WTC11 (cell line): Measurements from ENCODE around the gene ZSCAN4. TPM values are rescaled to one million over a fixed set of nuclear protein-coding genes. Genes with fewer than 3 reads are reported as not detected.

Source experiments
- ATAC-seq: fragments of 200-7000 bp; cut with Tn5 transposase; 2 replicates; pipeline ENCODE4 v1.10.0; 2021; ENCODE audit warnings: mild to moderate bottlenecking, moderate library complexity
- CTCF ChIA-PET: fragments of 300-600 bp; sonication (Branson Sonifier 250); formaldehyde crosslinking; loops from one replicate; lab custom pipeline; 2021; ENCODE audit warnings: antibody characterized with exemption; lab: Charles Lee
- POLR2A ChIA-PET: fragments of 350-600 bp; sonication (Branson Sonifier 250); formaldehyde crosslinking; loops from one replicate; lab custom pipeline; 2021; ENCODE audit warnings: antibody characterized with exemption; lab: Charles Lee
- DNase-seq: peaks from one replicate; pipeline ENCODE4 v3.0.0; 2021; ENCODE audit warnings: low spot score
- H3K27ac Mint-ChIP-seq: 2 replicates; pipeline ENCODE4 v1.8.0; 2021; ENCODE audit warnings: mixed read lengths
- H3K27me3 Mint-ChIP-seq: 2 replicates; pipeline ENCODE4 v1.8.0; 2021; ENCODE audit warnings: low read depth, mild to moderate bottlenecking, moderate library complexity, mixed read lengths
- H3K36me3 Mint-ChIP-seq: 2 replicates; pipeline ENCODE4 v1.8.0; 2021; ENCODE audit warnings: mixed read lengths
- H3K4me1 Mint-ChIP-seq: 2 replicates; pipeline ENCODE4 v1.8.0; 2022; ENCODE audit warnings: mixed read lengths
- H3K4me3 Mint-ChIP-seq: 2 replicates; pipeline ENCODE4 v1.8.0; 2021; ENCODE audit warnings: mild to moderate bottlenecking, moderate library complexity, mixed read lengths
- H3K9me3 Mint-ChIP-seq: 2 replicates; pipeline ENCODE4 v1.8.0; 2021; ENCODE audit warnings: mixed read lengths
- AFF4 ChIP-seq: sonication (generic); formaldehyde crosslinking; IDR thresholded peaks from 2 replicates; pipeline ENCODE4 v1.8.1; 2023; ENCODE audit warnings: mild to moderate bottlenecking, missing genetic modification reagents, borderline replicate concordance
- ATF1 ChIP-seq: sonication (generic); formaldehyde crosslinking; IDR thresholded peaks from 2 replicates; pipeline ENCODE4 v1.8.1; 2023; ENCODE audit warnings: mild to moderate bottlenecking, moderate library complexity, missing genetic modification reagents
- ATF2 ChIP-seq: sonication (generic); formaldehyde crosslinking; IDR thresholded peaks from 2 replicates; pipeline ENCODE4 v1.8.1; 2022; ENCODE audit warnings: low read depth, missing genetic modification reagents, borderline replicate concordance
- CREM ChIP-seq: sonication (generic); formaldehyde crosslinking; IDR thresholded peaks from 2 replicates; pipeline ENCODE4 v1.8.1; 2022; ENCODE audit warnings: mild to moderate bottlenecking, missing genetic modification reagents, moderate library complexity
- E2F4 ChIP-seq: sonication (generic); formaldehyde crosslinking; IDR thresholded peaks from 2 replicates; pipeline ENCODE4 v1.8.1; 2022; ENCODE audit warnings: low read depth, mild to moderate bottlenecking, moderate library complexity, missing genetic modification reagents, borderline replicate concordance
- ELF4 ChIP-seq: sonication (generic); formaldehyde crosslinking; IDR thresholded peaks from 2 replicates; pipeline ENCODE4 v1.8.1; 2022; ENCODE audit warnings: low read depth, mild to moderate bottlenecking, moderate library complexity, missing genetic modification reagents
- HMGA2 ChIP-seq: fragments of 250-450 bp; sonication (Bioruptor Pico); IDR thresholded peaks from 2 replicates; pipeline ENCODE4 v1.4.0; 2021; ENCODE audit warnings: mild to moderate bottlenecking, moderate library complexity
- IRF1 ChIP-seq: sonication (generic); formaldehyde crosslinking; IDR thresholded peaks from 2 replicates; pipeline ENCODE4 v1.8.0; 2023; ENCODE audit warnings: missing genetic modification reagents
- JUN ChIP-seq: sonication (generic); formaldehyde crosslinking; IDR thresholded peaks from 2 replicates; pipeline ENCODE4 v1.8.0; 2023; ENCODE audit warnings: mild to moderate bottlenecking, missing genetic modification reagents
- MXD4 ChIP-seq: fragments of 250-450 bp; sonication (Bioruptor Pico); IDR thresholded peaks from 2 replicates; pipeline ENCODE4 v1.8.0; 2021; ENCODE audit warnings: mild to moderate bottlenecking, moderate library complexity, borderline replicate concordance
- NFATC4 ChIP-seq: fragments of 250-450 bp; sonication (Bioruptor Pico); IDR thresholded peaks from 2 replicates; pipeline ENCODE4 v1.9.0; 2021; ENCODE audit warnings: mild to moderate bottlenecking
- OVOL2 ChIP-seq: fragments of 250-450 bp; sonication (Bioruptor Pico); IDR thresholded peaks from 2 replicates; pipeline ENCODE4 v1.9.0; 2021; ENCODE audit warnings: mild to moderate bottlenecking, borderline replicate concordance
- PRDM15 ChIP-seq: sonication (generic); formaldehyde crosslinking; IDR thresholded peaks from 2 replicates; pipeline ENCODE4 v1.8.0; 2022; ENCODE audit warnings: missing genetic modification reagents
- SP1 ChIP-seq: sonication (generic); formaldehyde crosslinking; conservative IDR thresholded peaks from 2 replicates; pipeline ENCODE4 v1.8.1; 2022; ENCODE audit warnings: missing genetic modification reagents
- TCF7 ChIP-seq: sonication (generic); formaldehyde crosslinking; IDR thresholded peaks from 2 replicates; pipeline ENCODE4 v1.8.0; 2022; ENCODE audit warnings: mild to moderate bottlenecking, low read depth, missing genetic modification reagents, moderate library complexity
- ZNF423 ChIP-seq: fragments of 250-450 bp; sonication (Bioruptor Pico); IDR thresholded peaks from 2 replicates; pipeline ENCODE4 v2.1.2; 2022; ENCODE audit warnings: mild to moderate bottlenecking, moderate library complexity
- total RNA-seq: library from RNA; stranded (reverse); gene quantifications from 3 replicates; pipeline ENCODE4 v1.2.3, GENCODE V29; 2021

The ZSCAN4 gene
- total RNA-seq, 1 experiment from 2014 or later: 0.13 TPM

- no peak for TF ChIP-seq E2F4 (CRISPR knock-in tag)
These were observed 51.3 kb downstream of the ZSCAN4 start (continued) for GRCh38 chr19:57719901-57720519.

GRCh38 chr19:57720878-57721277, 52.1 kb downstream of the ZSCAN4 start:
- Mint-ChIP-seq H3K27me3 (peaks cover 23% of the 10 kb centered on the region; the same call in 1 of the 2 replicates), H3K27ac (no peak overlapping the region)

More at GRCh38 chr19:57720878-57721277, 52.1 kb downstream of the ZSCAN4 start:
- DNase-seq (no peak), ATAC-seq (no peak)
- Mint-ChIP-seq H3K36me3 (peaks cover 36% of the 10 kb centered on the region), H3K4me1 (peaks cover 14% of the 10 kb centered on the region), H3K9me3 (peaks cover 9% of the 10 kb centered on the region; the same call in 1 of the 2 replicates), H3K4me3 (no peak overlapping the region)
- ChIA-PET CTCF (no interaction called here), POLR2A (no interaction called here)
- no peak for TF ChIP-seq ZNF423 (CRISPR knock-in tag)
- no peak for TF ChIP-seq ELF4 (CRISPR knock-in tag)
- no peak for TF ChIP-seq CREM (CRISPR knock-in tag)
- TF ChIP-seq MXD4 (CRISPR knock-in tag): no peak
- TF ChIP-seq IRF1 (CRISPR knock-in tag): no peak
- TF ChIP-seq ATF1 (CRISPR knock-in tag): no peak
- TF ChIP-seq JUN (CRISPR knock-in tag): no peak
- no peak for TF ChIP-seq SP1 (CRISPR knock-in tag)
- no peak for TF ChIP-seq TCF7
- no peak for TF ChIP-seq NFATC4 (CRISPR knock-in tag)
- TF ChIP-seq PRDM15: no peak
- TF ChIP-seq AFF4 (CRISPR knock-in tag): no peak
- no peak for TF ChIP-seq OVOL2 (CRISPR knock-in tag)
- no peak for TF ChIP-seq E2F4 (CRISPR knock-in tag)
- no peak for TF ChIP-seq ATF2
- no peak for TF ChIP-seq HMGA2
